HEK293 (cell line): Measurements from ENCODE around the gene CMTM4.

Experiments used
- CTCF ChIA-PET: fragments of 350-600 bp; formaldehyde crosslinking; extraction: SDS; loops from one replicate; lab custom pipeline; 2021; ENCODE audit warnings: antibody characterized with exemption; lab: Yijun Ruan, JAX
- POLR2A ChIA-PET: fragments of 300-600 bp; formaldehyde crosslinking; extraction: SDS; loops from one replicate; lab custom pipeline; 2020; ENCODE audit warnings: antibody characterized with exemption, inconsistent platforms; lab: Yijun Ruan, JAX
- H3K27ac ChIP-seq: fragments of 200-500 bp; sonication (Bioruptor generic); 2 replicates; pipeline ENCODE4 v1.5.1; 2014; ENCODE audit warnings: low read depth, low read length, control low read depth, inconsistent platforms; ENCODE audit errors: extremely low read depth
- H3K36me3 ChIP-seq, 2 experiments: fragments of 200-500 bp in 1 of 2; sonication (Bioruptor generic) in 1 of 2; 1 replicate in 1 of 2; 2 replicates in 1 of 2; pipeline ENCODE4 v1.5.1; 2014 to 2017; ENCODE audit warnings: inconsistent platforms in 2 of 2, low read length in 2 of 2; ENCODE audit not compliant: control insufficient read depth in 2 of 2, insufficient read depth in 1 of 2
- H3K4me1 ChIP-seq: fragments of 200-500 bp; sonication (Bioruptor generic); 2 replicates; pipeline ENCODE4 v1.5.1; 2014; ENCODE audit warnings: mild to moderate bottlenecking, low read length, inconsistent platforms; ENCODE audit not compliant: control insufficient read depth, insufficient read depth
- H3K4me3 ChIP-seq: 2 replicates; pipeline ENCODE4 v1.5.1; 2011; ENCODE audit warnings: low read depth, mild to moderate bottlenecking, control low read depth, low read length, moderate library complexity
- H3K9me3 ChIP-seq: fragments of 200-500 bp; sonication (Bioruptor generic); 2 replicates; pipeline ENCODE4 v1.5.1; 2014; ENCODE audit warnings: low read depth, low read length, inconsistent platforms; ENCODE audit not compliant: control insufficient read depth, insufficient read depth
- KLF7 ChIP-seq: fragments of 450-650 bp; formaldehyde crosslinking; IDR thresholded peaks from 2 replicates; pipeline ENCODE4 v1.5.1; 2016; ENCODE audit warnings: missing biosample characterization, missing genetic modification characterization, borderline replicate concordance
- KLF8 ChIP-seq: fragments of 450-650 bp; formaldehyde crosslinking; IDR thresholded peaks from 2 replicates; pipeline ENCODE4 v1.5.1; 2016; ENCODE audit warnings: missing biosample characterization, missing genetic modification characterization
- MEIS1 ChIP-seq: sonication (generic); formaldehyde crosslinking; IDR thresholded peaks from 2 replicates; pipeline ENCODE4 v1.8.1; 2022; ENCODE audit warnings: missing genetic modification reagents, mild to moderate bottlenecking, borderline replicate concordance
- MZF1 ChIP-seq: fragments of 450-650 bp; formaldehyde crosslinking; IDR thresholded peaks from 2 replicates; pipeline ENCODE4 v1.5.1; 2017; ENCODE audit warnings: missing biosample characterization, missing genetic modification characterization, borderline replicate concordance
- SP3 ChIP-seq: fragments of 450-650 bp; formaldehyde crosslinking; IDR thresholded peaks from 2 replicates; pipeline ENCODE4 v1.5.1; 2016; ENCODE audit warnings: missing biosample characterization, missing genetic modification characterization
- YY2 ChIP-seq: fragments of 450-650 bp; formaldehyde crosslinking; IDR thresholded peaks from 2 replicates; pipeline ENCODE4 v1.5.1; 2016; ENCODE audit warnings: missing biosample characterization, missing genetic modification characterization
- ZBTB20 ChIP-seq: fragments of 450-650 bp; formaldehyde crosslinking; IDR thresholded peaks from 2 replicates; pipeline ENCODE4 v1.5.1; 2016; ENCODE audit warnings: missing biosample characterization, missing genetic modification characterization
- ZBTB8A ChIP-seq: fragments of 450-650 bp; formaldehyde crosslinking; IDR thresholded peaks from 2 replicates; pipeline ENCODE4 v1.5.1; 2016; ENCODE audit warnings: missing biosample characterization, missing genetic modification characterization
- ZNF112 ChIP-seq: fragments of 450-650 bp; formaldehyde crosslinking; IDR thresholded peaks from 2 replicates; pipeline ENCODE4 v1.5.0; 2017; ENCODE audit warnings: missing biosample characterization, missing genetic modification characterization
- ZNF18 ChIP-seq: fragments of 450-650 bp; formaldehyde crosslinking; IDR thresholded peaks from 2 replicates; pipeline ENCODE4 v1.5.1; 2016; ENCODE audit warnings: missing biosample characterization, missing genetic modification characterization
- ZNF280C ChIP-seq: fragments of 450-650 bp; formaldehyde crosslinking; IDR thresholded peaks from 2 replicates; pipeline ENCODE4 v1.5.1; 2016; ENCODE audit warnings: missing biosample characterization, missing genetic modification characterization
- ZNF335 ChIP-seq: fragments of 450-650 bp; formaldehyde crosslinking; conservative IDR thresholded peaks from 2 replicates; pipeline ENCODE4 v1.5.1; 2016; ENCODE audit warnings: missing biosample characterization, missing genetic modification characterization
- ZNF488 ChIP-seq: fragments of 450-650 bp; formaldehyde crosslinking; IDR thresholded peaks from 2 replicates; pipeline ENCODE4 v1.5.1; 2016; ENCODE audit warnings: missing biosample characterization, missing genetic modification characterization
- ZNF530 ChIP-seq: fragments of 450-650 bp; formaldehyde crosslinking; IDR thresholded peaks from 2 replicates; pipeline ENCODE4 v1.5.1; 2016; ENCODE audit warnings: low read depth, missing biosample characterization, missing genetic modification characterization
- ZNF571 ChIP-seq: fragments of 450-650 bp; formaldehyde crosslinking; IDR thresholded peaks from 2 replicates; pipeline ENCODE4 v1.5.0; 2017; ENCODE audit warnings: missing biosample characterization, missing genetic modification characterization
- ZNF585B ChIP-seq: fragments of 450-650 bp; formaldehyde crosslinking; IDR thresholded peaks from 2 replicates; pipeline ENCODE4 v1.5.1; 2016; ENCODE audit warnings: missing biosample characterization, missing genetic modification characterization
- ZNF623 ChIP-seq: fragments of 450-650 bp; formaldehyde crosslinking; IDR thresholded peaks from 2 replicates; pipeline ENCODE4 v1.5.1; 2016; ENCODE audit warnings: missing biosample characterization, missing genetic modification characterization
- ZXDB ChIP-seq: fragments of 450-650 bp; formaldehyde crosslinking; IDR thresholded peaks from 2 replicates; pipeline ENCODE4 v1.5.1; 2016; ENCODE audit warnings: missing biosample characterization, missing genetic modification characterization

CMTM4 gene

GRCh38 chr16:66695935-66696668, 441 bp downstream of the CMTM4 start (continued):
- peak; percentile 41; the same call in 1 of the 2 replicates for TF ChIP-seq ZBTB8A (tag by site-specific recombination)
- TF ChIP-seq KLF8 (tag by site-specific recombination) = peak; percentile 49; the same call in 1 of the 2 replicates
- TF ChIP-seq SP3 (tag by site-specific recombination) = no peak
- TF ChIP-seq ZBTB20 (tag by site-specific recombination) = peak; percentile 74

GRCh38 chr16:66695471-66695934, 1.0 kb downstream of the CMTM4 start:
- H3K9me3 ChIP-seq = no peaks in the 10 kb centered on the region
- peak overlapping the region; percentile 75 for H3K4me3 ChIP-seq
- ChIA-PET POLR2A (interaction anchor here (1.2 to 1.4 kb wide), 2 partner anchors 35 to 178 kb away, joined by 3 to 9 read pairs; no protein-coding TSS in a partner anchor), CTCF (interaction anchor here (0.7 to 4.0 kb wide), 6 partner anchors 33 to 87 kb away, joined by 3 to 23 read pairs (median 4); no protein-coding TSS in a partner anchor)
- peaks cover 15% of the 10 kb centered on the region; the same call in 1 of the 2 replicates for H3K4me1 ChIP-seq
- H3K27ac ChIP-seq = peak overlapping the region; percentile 77; the same call in 1 of the 2 replicates
- H3K36me3 ChIP-seq = peaks cover 0 to 10% of the 10 kb centered on the region in 2 experiments; a peak in 1 of 3 replicates
- no peak for TF ChIP-seq MEIS1 (CRISPR knock-in tag)
- no peak for TF ChIP-seq KLF8 (tag by site-specific recombination)
- TF ChIP-seq ZNF335 (tag by site-specific recombination) = peak; percentile 71
- no peak for TF ChIP-seq ZNF623 (tag by site-specific recombination)
- no peak for TF ChIP-seq ZNF18
- no peak for TF ChIP-seq ZNF112 (tag by site-specific recombination)

GRCh38 chr16:66693149-66693548, 3.4 kb downstream of the CMTM4 start:
- TF ChIP-seq ZXDB (tag by site-specific recombination) (no peak), ZNF530 (tag by site-specific recombination) (no peak), ZNF571 (tag by site-specific recombination) (no peak), ZNF280C (tag by site-specific recombination) (no peak), ZNF488 (tag by site-specific recombination) (no peak), KLF7 (tag by site-specific recombination) (no peak), ZNF585B (tag by site-specific recombination) (no peak), MZF1 (no peak), YY2 (tag by site-specific recombination) (no peak)
- ChIA-PET POLR2A (no interaction called here), CTCF (interaction anchor here (0.6 to 1.2 kb wide), 4 partner anchors 20 to 42 kb away, joined by 3 to 5 read pairs (median 4); no protein-coding TSS in a partner anchor)

More at GRCh38 chr16:66693149-66693548, 3.4 kb downstream of the CMTM4 start:
- Histone ChIP-seq H3K9me3 (no peaks in the 10 kb centered on the region), H3K27ac (no peak overlapping the region), H3K4me1 (peaks cover 15% of the 10 kb centered on the region; the same call in 1 of the 2 replicates), H3K36me3 (peaks cover 0 to 10% of the 10 kb centered on the region in 2 experiments; a peak in 1 of 3 replicates), H3K4me3 (no peak overlapping the region)
